ENCODE results near the gene RYK. TPM values are rescaled to one million over a fixed set of nuclear protein-coding genes. Genes with fewer than 3 reads are reported as not detected.
"Not testable (repeated sequence)": the region's sequence is repeated elsewhere in the genome, so short reads cannot be mapped to it uniquely, and the experiment has no call there.

Gene RYK
- 100 to 1,000 TPM; 101 to 151 (median 142) TPM for polyA plus RNA-seq (ENCODE audit: insufficient read depth in 1 of 5, insufficient read length in 5 of 5, low replicate concordance in 1 of 5)
- long read RNA-seq, donor 1, full-length matches to known transcripts: 21 of 28 reads
- long read RNA-seq, donor 1, partial matches to known transcripts: 7 of 28 reads
- long read RNA-seq, donor 1, other reads (novel, unspliced or antisense): 0 of 28 reads
- long read RNA-seq, donor 2, full-length matches to known transcripts: 11 of 11 reads
- long read RNA-seq, donor 2, partial matches to known transcripts: 0 of 11 reads
- long read RNA-seq, donor 2, other reads (novel, unspliced or antisense): 0 of 11 reads
- long read RNA-seq, donor 3, full-length matches to known transcripts: 11 of 11 reads
- long read RNA-seq, donor 3, partial matches to known transcripts: 0 of 11 reads
- long read RNA-seq, donor 3, other reads (novel, unspliced or antisense): 0 of 11 reads
- long read RNA-seq, donor 4, full-length matches to known transcripts: 11 of 11 reads
- long read RNA-seq, donor 4, partial matches to known transcripts: 0 of 11 reads
- long read RNA-seq, donor 4, other reads (novel, unspliced or antisense): 0 of 11 reads
- long read RNA-seq, donor 5, full-length matches to known transcripts: 19 of 32 reads
- long read RNA-seq, donor 5, partial matches to known transcripts: 13 of 32 reads
- long read RNA-seq, donor 5, other reads (novel, unspliced or antisense): 0 of 32 reads
- long read RNA-seq, donor 6, full-length matches to known transcripts: 16 of 16 reads
- long read RNA-seq, donor 6, partial matches to known transcripts: 0 of 16 reads
- long read RNA-seq, donor 6, other reads (novel, unspliced or antisense): 0 of 16 reads
- long read RNA-seq, donor 7, full-length matches to known transcripts: 27 of 47 reads
- long read RNA-seq, donor 7, partial matches to known transcripts: 20 of 47 reads
- long read RNA-seq, donor 7, other reads (novel, unspliced or antisense): 0 of 47 reads
- long read RNA-seq, donor 8, full-length matches to known transcripts: 7 of 7 reads
- long read RNA-seq, donor 8, partial matches to known transcripts: 0 of 7 reads
- long read RNA-seq, donor 8, other reads (novel, unspliced or antisense): 0 of 7 reads

DNA sequence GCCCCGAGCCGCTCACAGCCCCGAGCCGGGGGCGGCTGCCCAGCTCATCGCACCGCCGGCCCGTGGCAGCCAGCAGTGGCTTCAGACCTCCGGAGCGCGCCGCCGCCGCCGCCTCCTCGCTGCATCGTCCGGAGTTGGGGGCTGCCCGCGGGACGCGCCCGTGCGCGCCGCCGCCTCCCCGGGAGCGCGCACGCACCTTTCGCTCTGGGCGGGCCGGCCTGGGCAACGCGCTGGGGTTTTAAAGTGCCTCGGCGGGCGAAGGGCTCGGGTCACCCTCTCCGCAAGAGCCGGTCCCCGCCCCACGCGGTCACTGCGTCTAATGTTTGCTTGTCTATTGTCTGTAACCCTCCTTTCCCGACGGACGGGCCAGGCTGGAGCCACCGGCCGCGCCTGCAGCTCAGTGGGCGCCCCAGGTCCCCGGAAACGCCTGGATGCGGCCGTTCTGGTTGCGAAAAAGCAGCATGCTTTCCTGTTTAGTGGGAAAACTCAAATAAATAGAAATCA lies at the start of gene RYK:
Gene RYK, minus strand, starts transcription at position 143 of the 504 bp plus-strand sequence. CDS start 205 bp downstream, outside the sequence.
- DNase-seq: peak; percentile 83 to 88

DNA sequence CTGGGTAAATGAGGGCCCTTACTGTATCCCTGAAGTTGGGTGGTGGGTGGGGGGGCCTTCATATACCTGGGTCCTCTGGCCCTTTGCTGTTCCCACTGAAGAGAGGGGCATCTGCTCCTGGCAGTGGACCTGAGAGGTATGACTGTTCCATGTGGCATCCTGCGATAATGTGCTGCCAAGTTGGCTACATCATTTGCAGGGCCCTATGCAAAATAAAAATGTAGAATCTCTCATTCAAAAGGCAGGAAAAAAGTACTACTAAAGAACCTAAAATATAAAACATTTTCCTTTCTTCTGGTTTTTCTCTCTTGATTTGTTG lies 49.2 kb upstream of the RYK start:
- no peak for DNase-seq

DNA sequence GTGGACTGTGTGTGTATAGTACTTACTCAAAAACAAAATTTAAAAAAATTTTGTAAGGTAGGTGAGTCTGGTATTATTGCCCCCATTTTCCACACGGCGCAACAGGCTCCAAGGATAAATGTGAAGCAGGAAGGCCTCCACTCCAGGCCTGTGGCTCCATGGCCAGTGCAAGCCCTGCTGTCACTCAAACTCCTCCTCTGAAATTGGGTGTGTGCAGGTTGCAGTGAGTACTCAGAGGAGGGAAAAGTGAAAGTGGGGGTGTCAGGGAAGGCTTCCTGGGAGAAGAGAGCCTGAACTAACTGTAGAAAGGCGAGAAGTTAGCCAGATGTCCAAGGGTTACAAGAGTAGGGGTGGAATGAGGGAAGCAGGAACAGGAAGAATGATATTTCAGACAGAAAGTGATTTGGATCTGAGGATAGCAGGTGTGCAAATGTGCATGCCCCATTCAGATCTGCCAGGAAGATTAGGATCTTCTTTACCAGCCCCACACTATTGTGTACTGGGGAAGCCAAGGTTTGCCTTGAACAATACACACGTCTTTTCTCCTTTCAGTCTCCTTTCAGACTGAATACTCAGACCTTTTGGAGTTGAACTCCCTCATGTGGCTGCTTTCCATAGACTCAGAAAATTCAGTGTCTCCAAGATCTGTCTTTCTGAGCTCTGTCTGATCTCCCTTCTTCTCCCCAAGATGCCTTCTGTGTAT lies 48.7 kb upstream of the RYK start:
- DNase-seq: no peak

DNA sequence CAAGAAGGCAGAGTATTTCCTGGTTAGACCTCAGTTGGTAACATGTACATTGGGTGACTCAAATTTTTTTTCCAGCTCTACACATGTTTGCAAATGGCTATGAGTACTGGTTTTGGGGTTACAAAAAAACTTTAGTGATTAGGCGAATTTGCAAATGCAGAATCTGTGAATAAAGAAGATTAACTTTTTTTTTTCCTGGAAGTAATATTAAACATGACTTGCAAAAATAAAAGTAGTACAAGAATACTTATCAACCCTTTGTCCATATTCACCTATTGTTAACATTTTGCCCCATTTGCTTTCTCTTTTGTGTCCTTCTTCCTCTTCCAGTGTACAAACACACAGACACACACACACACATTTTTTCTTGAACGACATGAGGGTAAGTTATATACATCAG lies 47.6 kb upstream of the RYK start:
- no peak for DNase-seq

DNA sequence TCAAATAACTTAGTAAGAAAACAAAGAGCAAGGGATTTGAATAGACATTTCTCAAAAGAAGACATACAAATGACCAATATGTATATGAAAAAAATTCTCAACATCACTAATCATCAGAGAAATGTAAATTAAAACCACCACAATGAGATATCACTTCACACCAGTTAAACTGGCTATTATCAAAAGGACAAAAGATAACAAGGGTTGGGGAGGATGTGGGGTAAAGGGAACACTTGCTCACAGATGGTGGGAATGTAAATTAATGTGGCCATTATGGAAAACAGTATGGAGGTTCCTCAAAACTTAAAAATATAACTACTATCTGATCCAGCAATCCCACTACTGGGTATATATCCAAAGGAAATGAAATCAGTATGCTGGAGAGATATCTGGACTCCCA lies 46.0 kb upstream of the RYK start:
- DNase-seq: no peak

DNA sequence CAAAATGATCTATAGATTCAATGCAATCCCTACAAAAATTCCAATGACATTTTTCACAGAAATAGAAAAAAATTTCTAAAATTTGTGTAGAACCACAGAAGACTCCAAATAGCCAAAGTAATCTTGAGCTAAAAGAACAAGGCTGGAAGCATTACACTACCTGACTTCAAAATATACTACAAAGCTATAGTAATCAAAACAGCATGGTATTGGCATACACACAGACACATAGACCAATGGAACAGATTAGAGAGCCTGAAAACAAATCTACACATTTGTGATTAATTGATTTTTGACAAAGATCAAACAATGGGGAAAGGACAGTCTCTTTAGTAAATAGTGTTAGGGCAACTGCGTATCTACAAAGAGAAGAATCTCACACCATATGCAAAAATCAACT lies 45.3 kb upstream of the RYK start:
- DNase-seq: no peak

DNA sequence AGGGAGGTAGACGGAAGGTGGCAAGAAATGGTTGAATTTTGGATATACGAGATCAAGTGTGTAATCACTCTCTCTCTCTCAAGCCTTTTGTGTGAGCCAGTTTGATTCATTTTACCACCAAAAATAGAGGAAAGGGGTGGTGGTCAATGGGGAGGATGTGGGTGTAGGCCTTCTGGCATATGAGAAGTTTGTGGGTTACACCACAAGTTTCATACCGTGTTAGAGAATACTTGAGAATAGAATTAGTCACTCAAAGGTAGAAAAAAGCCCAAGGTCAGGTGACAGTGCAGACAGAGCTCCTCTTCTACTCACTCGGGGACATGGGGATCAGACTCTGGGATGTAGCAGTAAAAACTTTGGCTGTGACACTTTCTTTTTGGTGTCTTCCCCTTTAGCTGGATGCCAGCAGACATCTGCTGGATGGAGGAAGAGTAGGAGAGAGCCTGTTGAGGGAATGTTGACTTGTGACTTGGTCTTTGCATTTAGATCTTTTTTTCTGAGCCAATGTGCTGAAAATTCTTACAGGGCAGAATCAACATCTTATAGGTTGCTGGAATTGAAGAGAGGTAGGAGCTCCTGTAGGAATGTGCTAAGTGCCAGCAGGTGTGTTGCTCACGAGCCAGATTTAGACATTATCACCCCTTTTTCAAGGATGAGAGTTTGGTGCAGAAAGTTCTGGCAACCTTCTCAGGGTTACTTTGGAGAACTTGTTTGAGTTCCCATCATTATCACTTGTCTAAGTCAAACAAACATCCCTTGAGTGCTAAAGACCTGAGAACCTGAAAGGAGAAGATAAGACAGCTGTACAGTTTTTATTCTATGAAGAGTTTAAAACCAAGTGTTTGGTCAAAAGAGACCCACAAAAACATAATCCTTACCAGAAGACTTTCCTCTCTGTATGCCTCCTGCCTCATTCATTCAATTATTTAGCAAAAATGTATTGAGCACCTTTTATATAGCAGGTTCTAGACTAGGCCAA lies 43.9 kb upstream of the RYK start:
- no peak for DNase-seq

DNA sequence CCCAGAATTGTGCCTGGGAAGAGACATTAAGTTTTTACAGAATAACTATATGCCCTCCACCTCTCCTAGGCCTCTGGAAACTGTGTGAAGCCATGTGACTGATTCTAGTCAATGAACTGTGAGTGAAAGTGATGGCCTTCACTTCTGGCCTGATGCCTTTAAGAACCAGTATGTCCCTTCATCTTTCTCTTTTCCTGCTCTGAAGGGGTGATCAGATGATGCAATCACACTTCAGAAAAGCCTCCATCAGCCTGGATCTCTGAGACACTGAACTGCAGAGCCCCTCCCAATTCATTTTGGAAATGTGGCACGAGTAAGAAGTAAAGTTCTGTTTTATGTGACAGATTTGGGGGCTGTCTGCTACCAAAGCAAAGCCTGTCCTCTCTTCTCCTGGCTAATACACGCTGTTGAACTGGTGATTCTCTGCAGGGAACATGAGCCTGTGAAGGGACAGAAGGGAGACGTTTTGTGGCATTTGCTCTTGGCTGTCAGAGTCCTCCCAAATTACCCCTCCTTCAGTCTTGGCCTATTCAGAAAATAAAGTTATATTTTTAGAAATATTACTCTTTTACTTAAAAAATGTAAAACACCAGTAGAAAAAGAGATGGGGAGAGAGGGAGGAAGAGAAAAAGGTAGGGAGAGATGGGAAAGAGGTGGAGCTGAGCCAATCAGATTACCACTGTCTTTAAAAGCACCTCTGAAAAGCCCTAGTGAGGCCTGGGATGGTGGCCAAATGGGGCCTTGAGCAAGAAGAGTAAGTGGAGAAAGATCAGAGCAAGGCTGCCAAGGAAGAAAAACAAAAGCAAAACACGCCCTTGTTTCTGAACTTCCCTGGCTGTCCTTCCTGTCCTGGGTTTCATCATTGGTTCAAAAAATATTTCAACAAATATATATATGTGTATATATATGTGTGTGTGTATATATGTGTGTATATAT lies 40.9 kb upstream of the RYK start:
- peak; percentile 83 to 88 for DNase-seq

DNA sequence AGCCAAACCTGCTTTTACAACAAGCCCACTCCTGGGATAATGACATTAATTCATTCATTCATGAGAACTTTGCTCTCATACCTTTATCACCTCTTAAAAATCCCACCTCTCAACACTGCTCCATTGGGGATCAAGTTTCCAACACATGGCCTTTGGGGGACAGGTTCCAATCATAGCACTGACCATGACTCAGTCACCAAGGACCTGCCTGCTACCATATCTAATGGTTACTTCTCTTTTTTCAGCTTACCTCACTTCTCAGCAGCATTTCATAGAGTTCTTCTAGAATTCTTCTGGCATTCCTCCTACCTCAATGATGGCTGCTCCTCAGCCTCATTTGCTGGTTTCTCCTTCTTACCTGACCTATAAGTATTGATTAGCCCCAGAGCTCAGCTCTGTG lies 36.9 kb upstream of the RYK start:
- no peak for DNase-seq

DNA sequence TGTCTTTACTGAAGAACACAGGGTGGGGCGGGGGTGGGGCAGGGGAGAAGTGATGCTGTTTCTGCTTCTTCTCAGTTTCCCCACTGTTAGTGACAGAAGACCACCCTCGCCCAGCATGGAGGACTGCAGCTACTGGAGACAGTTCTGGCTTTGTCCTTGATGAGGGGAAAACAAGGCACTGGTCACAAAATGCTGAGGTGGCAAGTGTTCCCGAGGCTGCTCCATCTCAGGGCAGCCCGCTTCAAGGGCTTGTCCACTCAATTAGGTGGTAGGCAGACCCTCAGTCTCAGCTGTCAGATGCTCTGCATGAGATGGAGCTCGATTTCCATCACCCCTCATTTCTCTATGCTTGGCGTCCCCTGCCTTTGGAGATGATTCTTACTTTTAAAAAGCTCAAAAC lies 33.8 kb upstream of the RYK start:
- no peak for DNase-seq

DNA sequence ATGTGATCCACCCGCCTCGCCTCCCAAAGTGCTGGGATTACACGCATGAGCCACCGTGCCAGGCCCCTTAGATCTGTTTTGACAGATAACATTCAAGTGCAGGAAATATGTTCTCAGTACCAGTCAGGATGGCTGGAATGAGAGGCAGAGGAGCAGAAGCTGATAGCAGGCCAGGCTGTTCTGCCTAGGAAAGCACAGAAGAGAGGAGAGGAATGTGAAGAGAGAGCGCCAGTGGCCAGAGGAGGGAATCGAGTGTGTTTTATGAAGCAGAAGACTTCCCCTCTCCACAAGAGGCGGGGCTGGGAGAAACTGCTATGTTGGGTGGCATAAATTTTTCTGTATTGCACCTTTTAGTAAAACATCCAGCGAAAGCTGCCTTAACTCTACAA lies 32.0 kb upstream of the RYK start:
- no peak for DNase-seq

DNA sequence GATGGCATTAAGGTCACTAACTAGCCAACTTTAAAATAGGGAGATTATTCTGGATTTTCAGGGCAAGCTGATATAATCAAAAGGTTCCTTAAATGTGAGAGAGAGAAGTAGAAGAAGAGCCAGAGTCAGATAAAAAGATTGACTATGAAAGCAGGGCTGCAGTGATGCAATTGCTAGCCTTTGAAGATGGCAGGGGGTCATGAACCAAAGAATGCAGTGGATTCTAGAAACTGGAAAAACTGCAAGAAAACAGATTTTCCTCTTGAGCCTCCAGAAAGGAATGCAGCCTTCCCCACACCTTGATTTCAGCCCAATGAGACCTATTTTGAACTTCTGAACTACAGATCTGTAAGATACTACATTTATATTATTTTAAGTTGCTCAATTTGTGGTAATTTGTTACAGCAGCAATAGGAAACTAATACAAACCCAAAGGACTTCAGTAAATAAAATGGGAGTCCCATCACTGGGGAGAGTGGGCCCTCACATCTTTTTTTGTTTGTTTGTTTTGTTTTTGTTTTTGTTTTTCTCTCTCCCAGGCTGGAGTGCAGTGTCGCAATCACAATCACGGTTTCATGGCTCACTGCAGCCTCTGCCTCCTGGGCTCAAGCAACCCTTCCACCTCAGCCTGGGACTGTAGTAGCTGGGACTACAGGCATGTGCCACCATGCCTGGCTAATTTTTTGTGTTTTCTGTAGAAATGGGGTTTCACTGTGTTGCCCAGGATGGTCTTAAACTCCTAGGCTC lies 31.4 kb upstream of the RYK start:
- DNase-seq: no peak

DNA sequence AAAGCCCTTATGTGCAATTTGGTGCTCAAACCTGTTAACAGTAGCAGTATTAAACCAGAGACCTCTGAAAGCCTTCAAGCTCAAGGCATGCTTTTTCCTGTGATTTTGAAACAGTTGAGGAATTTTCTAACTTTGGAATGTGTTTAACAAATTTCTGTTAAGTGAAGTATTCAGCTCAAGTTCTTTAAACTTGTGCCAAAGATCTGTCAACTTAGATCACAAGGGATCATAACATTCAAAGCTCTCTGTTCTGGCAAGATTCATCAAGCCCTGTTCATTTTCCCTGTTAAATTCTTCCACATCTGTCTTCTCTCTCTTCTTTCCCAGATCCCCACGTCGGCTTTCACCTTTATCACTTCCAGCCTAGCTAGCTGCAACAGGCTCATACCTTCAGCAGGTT lies 28.8 kb upstream of the RYK start:
- no peak for DNase-seq

DNA sequence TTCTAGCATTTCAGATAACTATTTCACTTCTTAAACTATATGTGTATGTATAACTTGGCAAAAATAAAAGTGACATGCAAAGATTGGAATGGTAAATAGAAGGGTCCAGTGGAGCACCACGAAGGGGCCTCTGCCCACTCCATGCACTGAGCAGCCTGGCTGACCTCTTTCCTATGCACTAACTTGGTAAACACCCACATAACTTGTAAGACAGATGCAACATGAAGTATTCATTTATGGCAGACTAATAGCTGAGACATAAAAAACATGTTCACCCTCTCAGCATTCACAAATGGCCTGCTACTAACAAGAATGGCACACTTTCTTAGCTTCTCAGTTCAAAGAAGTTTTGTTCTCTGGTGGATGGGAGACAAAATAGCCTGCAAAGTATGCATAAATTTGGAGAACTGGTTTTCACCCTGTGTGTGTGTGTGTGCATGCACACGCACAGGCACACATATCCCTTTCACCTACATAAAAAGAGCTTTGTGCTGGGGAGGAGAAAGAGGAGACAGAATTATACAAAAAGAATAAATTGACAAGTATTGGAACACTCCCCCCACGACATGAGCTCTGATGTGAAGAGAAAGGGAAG lies 26.5 kb upstream of the RYK start:
- no peak for DNase-seq

DNA sequence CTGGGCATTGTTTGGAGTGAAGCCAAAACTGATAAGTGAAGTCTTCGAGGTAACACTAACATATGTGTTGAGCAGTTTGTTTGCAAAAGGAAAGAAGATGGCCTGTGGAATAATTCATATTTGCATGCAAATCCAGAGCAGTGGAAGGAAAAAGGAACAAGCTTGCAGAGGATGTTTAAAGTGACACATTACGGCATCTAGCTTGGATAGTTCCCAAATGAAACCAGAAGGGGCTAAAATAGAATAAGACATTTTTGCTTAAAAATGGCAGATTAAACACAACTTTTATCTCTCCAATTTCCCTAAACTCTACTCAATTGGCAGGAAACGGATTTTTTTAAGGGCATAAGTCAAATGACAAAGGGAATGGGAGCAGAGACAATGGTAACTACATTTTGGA lies 25.4 kb upstream of the RYK start:
- no peak for DNase-seq

DNA sequence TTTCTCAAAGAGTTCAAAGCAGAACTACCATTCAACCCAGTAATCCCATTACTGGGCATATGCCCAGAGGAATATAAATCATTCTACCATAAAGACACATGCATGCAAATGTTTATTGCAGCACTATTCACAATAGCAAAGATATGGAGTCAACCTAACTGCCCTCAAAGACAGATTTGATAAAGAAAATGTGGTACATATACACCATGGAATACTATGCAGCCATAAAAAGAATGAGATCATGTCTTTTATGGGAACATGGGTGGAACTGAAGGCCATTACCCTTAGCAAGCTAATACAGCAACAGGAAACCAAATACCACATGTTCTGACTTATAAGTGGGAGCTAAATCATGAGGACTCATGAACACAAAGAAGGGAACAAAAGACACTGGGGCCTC lies 24.5 kb upstream of the RYK start:
- not testable (repeated sequence) for DNase-seq

DNA sequence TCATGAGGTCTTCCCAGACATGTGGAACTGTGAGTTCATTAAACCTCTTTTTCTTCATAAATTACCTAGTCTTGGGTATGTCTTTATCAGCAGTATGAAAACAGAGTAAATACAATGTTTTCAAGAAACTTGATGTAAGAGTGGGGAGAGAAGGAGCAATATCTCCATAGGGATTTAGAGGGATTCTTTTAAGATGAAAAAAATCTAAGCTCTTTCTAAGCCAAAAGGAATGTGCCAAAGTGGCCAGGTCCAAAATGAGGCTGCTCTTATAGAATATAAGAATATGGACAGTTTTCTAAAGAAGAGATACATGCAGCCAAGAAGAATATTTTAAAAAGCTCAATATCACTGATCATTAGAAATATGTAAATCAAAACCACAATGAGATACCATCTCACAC lies 23.9 kb upstream of the RYK start:
- no peak for DNase-seq

DNA sequence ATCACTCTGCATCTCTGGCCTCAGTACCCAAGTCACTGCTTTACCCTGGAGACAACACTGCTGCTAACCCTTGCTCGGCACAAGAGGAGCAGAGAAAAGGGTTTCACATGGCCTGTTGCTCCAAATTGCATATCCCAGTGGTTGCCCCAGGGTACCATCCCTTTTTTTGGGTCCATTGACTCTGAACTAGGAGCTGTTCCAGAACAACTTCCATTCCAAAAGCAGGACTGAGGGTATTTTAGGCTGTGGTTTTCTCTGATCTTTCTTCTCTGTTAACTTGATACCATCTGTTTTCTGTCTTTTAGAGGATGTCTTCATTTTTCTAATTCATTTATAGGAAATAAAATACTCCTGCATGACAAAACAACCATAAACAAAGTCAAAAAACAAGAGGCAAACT lies 17.3 kb upstream of the RYK start:
- DNase-seq: no peak

All from right lung (tissue), 10 donors.